Measurements from ENCODE around the gene SNX10. TPM values are rescaled to one million over a fixed set of nuclear protein-coding genes. Genes with fewer than 3 reads are reported as not detected.

Gene SNX10
- total RNA-seq, 1 donor from 2014 or later, result 1.2 TPM

- DNase-seq, result no peak
- no peak for ATAC-seq (ENCODE audit: poor library complexity)
- intact Hi-C loops (cut with DNase I), result no loop called here
These were observed 126.3 kb downstream of the SNX10 start for GRCh38 chr7:26417911-26418413.

- no peak for ATAC-seq (ENCODE audit: poor library complexity)
- DNase-seq, result no peak
- intact Hi-C loops (cut with DNase I), result no loop called here
These were observed 127.5 kb downstream of the SNX10 start for GRCh38 chr7:26419198-26419597.

DNA sequence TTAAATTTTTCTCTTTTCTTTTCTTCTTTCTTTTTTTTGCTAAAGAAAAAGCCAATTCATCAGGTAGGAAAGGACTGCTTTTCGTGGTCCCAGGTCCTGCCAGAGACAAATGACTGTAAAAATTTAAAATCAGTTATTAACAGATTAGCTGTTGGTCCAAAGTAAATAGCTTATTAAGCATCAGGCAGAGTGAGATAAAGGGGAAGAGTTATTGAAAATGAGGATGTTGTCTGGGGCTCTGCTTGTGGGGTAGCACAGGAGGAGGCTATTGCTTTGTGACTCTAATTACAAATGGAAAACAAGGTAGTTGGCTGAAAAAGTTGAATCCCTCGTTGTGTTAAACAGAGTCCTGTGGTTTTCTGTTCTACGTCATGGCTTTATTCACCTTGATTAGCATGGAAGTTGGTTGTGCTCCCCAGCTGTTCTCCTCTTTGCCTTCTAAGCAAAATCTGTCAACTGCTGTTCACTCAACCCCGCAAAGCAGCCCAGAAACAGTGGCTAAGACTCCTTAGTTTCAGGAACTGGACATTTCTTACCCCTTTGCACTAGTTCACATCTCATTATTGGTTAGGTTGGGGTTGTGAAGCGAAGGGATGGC lies 128.9 kb downstream of the SNX10 start:
- ATAC-seq (ENCODE audit: poor library complexity) (no peak), DNase-seq (no peak)
- intact Hi-C loops (cut with DNase I), result no loop called here

DNA sequence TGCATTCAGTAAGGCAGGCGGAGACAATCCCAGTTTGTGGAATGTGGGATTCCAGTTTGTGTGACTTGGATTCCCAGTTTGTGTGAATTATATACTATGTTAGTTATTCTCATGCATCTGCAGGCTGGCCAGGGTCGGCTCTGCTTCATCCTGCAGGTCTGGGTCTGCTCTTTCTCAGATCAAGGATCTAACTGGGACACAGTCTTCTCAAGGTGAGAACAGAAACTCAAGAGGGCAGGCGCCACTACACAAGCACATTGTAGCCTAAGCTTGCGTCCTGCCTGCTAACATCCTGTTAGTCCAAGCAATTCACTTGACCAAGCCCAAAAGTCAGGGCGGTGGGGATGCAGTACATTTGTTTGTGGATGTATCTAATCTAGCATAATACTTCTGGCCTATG lies 131.1 kb downstream of the SNX10 start:
- DNase-seq, result no peak
- ATAC-seq (ENCODE audit: poor library complexity), result no peak
- intact Hi-C loops (cut with DNase I), result no loop called here

GRCh38 chr7:26423436-26423835 lies 131.8 kb downstream of the SNX10 start:
- ATAC-seq (ENCODE audit: poor library complexity) (no peak), DNase-seq (no peak)
- intact Hi-C loops (cut with DNase I), result no loop called here

Other genes starting within 250 kb of the SNX10 start
- 0.91 TPM for gene NFE2L3, start 139.7 kb upstream of the SNX10 start, total RNA-seq
- 400 TPM for gene HNRNPA2B1, start 91.1 kb upstream of the SNX10 start, total RNA-seq
- gene CBX3, start 90.1 kb upstream of the SNX10 start, total RNA-seq, result 54.2 TPM

Measured in Right ventricle myocardium superior (tissue), 1 donor.